ENCODE data around the gene KIF13A.
"Not testable (repeated sequence)": the region's sequence is repeated elsewhere in the genome, so short reads cannot be mapped to it uniquely, and the experiment has no call there.

The KIF13A gene

GRCh38 chr6:17968876-17969275 lies 18.6 kb downstream of the KIF13A start:
- no peak for DNase-seq (ENCODE audit: low read depth)

- no peak for DNase-seq (ENCODE audit: low read depth)
Observed at GRCh38 chr6:17967668-17968518, 19.5 kb downstream of the KIF13A start.

GRCh38 chr6:17966451-17966850 lies 21.0 kb downstream of the KIF13A start:
- no peak for DNase-seq (ENCODE audit: low read depth)

- DNase-seq (ENCODE audit: low read depth) = no peak
Observed at GRCh38 chr6:17965397-17965796, 22.0 kb downstream of the KIF13A start.

- no peak for DNase-seq (ENCODE audit: low read depth)
Observed at GRCh38 chr6:17964633-17965032, 22.8 kb downstream of the KIF13A start.

GRCh38 chr6:17962436-17963031 lies 24.9 kb downstream of the KIF13A start:
- DNase-seq (ENCODE audit: low read depth) = no peak

- no peak for DNase-seq (ENCODE audit: low read depth)
Observed at GRCh38 chr6:17959302-17959701, 28.1 kb downstream of the KIF13A start.

- DNase-seq (ENCODE audit: low read depth) = no peak
Observed at GRCh38 chr6:17957904-17958620, 29.4 kb downstream of the KIF13A start.

- DNase-seq (ENCODE audit: low read depth) = no peak
Observed at GRCh38 chr6:17957498-17957897, 29.9 kb downstream of the KIF13A start.

- DNase-seq (ENCODE audit: low read depth) = no peak
Observed at GRCh38 chr6:17957086-17957485, 30.3 kb downstream of the KIF13A start.

- no peak for DNase-seq (ENCODE audit: low read depth)
Observed at GRCh38 chr6:17950095-17950494, 37.3 kb downstream of the KIF13A start.

GRCh38 chr6:17949168-17949567 lies 38.3 kb downstream of the KIF13A start:
- no peak for DNase-seq (ENCODE audit: low read depth)

GRCh38 chr6:17948725-17949124 lies 38.7 kb downstream of the KIF13A start:
- DNase-seq (ENCODE audit: low read depth) = no peak

GRCh38 chr6:17947574-17947973 lies 39.9 kb downstream of the KIF13A start:
- DNase-seq (ENCODE audit: low read depth) = not testable (repeated sequence)

- no peak for DNase-seq (ENCODE audit: low read depth)
Observed at GRCh38 chr6:17945575-17945974, 41.9 kb downstream of the KIF13A start.

- no peak for DNase-seq (ENCODE audit: low read depth)
Observed at GRCh38 chr6:17945111-17945510, 42.3 kb downstream of the KIF13A start.

GRCh38 chr6:17941318-17941717 lies 46.1 kb downstream of the KIF13A start:
- no peak for DNase-seq (ENCODE audit: low read depth)

- no peak for DNase-seq (ENCODE audit: low read depth)
Observed at GRCh38 chr6:17940151-17940792, 47.2 kb downstream of the KIF13A start.

GRCh38 chr6:17938901-17939300 lies 48.5 kb downstream of the KIF13A start:
- no peak for DNase-seq (ENCODE audit: low read depth)

GRCh38 chr6:17935188-17936149 lies 52.0 kb downstream of the KIF13A start:
- DNase-seq (ENCODE audit: low read depth) = no peak

GRCh38 chr6:17933716-17934115 lies 53.7 kb downstream of the KIF13A start:
- no peak for DNase-seq (ENCODE audit: low read depth)
